GM23248 (cell line): ENCODE measurements around the gene U2AF1L4. TPM values are rescaled to one million over a fixed set of nuclear protein-coding genes. Genes with fewer than 3 reads are reported as not detected.

Experiments used
- DNase-seq: peaks from one replicate; pipeline ENCODE4 v3.0.0-alpha.2; 2015
- H2AFZ ChIP-seq: fragments of 200-600 bp; sonication (generic); 2 replicates; pipeline ENCODE4 v1.6.1; 2016; ENCODE audit warnings: antibody characterized with exemption
- H3F3A ChIP-seq: fragments of 200-600 bp; sonication (generic); 2 replicates; pipeline ENCODE4 v1.6.1; 2016; ENCODE audit warnings: mild to moderate bottlenecking, antibody characterized with exemption, mixed run types; ENCODE audit not compliant: insufficient read depth
- H3K27ac ChIP-seq: fragments of 200-600 bp; sonication (generic); 2 replicates; pipeline ENCODE4 v1.5.1; 2016; ENCODE audit warnings: mild to moderate bottlenecking
- H3K27me3 ChIP-seq: fragments of 200-600 bp; sonication (generic); replicated peaks from 2 replicates; pipeline ENCODE4 v1.6.1; 2016; ENCODE audit warnings: mild to moderate bottlenecking; ENCODE audit not compliant: insufficient read depth
- H3K36me3 ChIP-seq: fragments of 200-600 bp; sonication (generic); 2 replicates; pipeline ENCODE4 v1.6.1; 2016; ENCODE audit warnings: low read depth, mild to moderate bottlenecking
- H3K4me1 ChIP-seq: fragments of 200-600 bp; sonication (generic); 2 replicates; pipeline ENCODE4 v1.6.1; 2016; ENCODE audit warnings: mild to moderate bottlenecking; ENCODE audit not compliant: insufficient read depth
- H3K4me2 ChIP-seq: fragments of 200-600 bp; sonication (generic); one replicate; pipeline ENCODE4 v1.6.1; 2016; ENCODE audit warnings: mild to moderate bottlenecking; ENCODE audit not compliant: unreplicated experiment
- H3K4me3 ChIP-seq: fragments of 200-600 bp; sonication (generic); 2 replicates; pipeline ENCODE4 v1.5.1; 2016; ENCODE audit warnings: mild to moderate bottlenecking
- H3K79me2 ChIP-seq: fragments of 200-600 bp; sonication (generic); 2 replicates; pipeline ENCODE4 v1.6.1; 2016; ENCODE audit warnings: mild to moderate bottlenecking; ENCODE audit not compliant: insufficient read depth
- H3K9ac ChIP-seq: fragments of 200-600 bp; sonication (generic); 2 replicates; pipeline ENCODE4 v1.6.1; 2016; ENCODE audit warnings: mild to moderate bottlenecking
- H3K9me2 ChIP-seq: fragments of 200-600 bp; sonication (generic); 2 replicates; pipeline ENCODE4 v1.6.1; 2016; ENCODE audit warnings: mixed run types, mild to moderate bottlenecking, moderate library complexity; ENCODE audit not compliant: insufficient read depth
- H3K9me3 ChIP-seq: fragments of 200-600 bp; sonication (generic); one replicate; pipeline ENCODE4 v1.6.1; 2017; ENCODE audit warnings: low read depth
- H4K20me1 ChIP-seq: fragments of 200-600 bp; sonication (generic); 2 replicates; pipeline ENCODE4 v1.6.0; 2016; ENCODE audit not compliant: insufficient read depth
- EZH2 ChIP-seq: fragments of 200-600 bp; sonication (generic); IDR thresholded peaks from 2 replicates; pipeline ENCODE4 v1.6.1; 2018; ENCODE audit warnings: antibody characterized with exemption, mild to moderate bottlenecking; ENCODE audit not compliant: insufficient read depth, poor library complexity, severe bottlenecking
- EZH2phosphoT487 ChIP-seq: fragments of 200-600 bp; sonication (generic); IDR thresholded peaks from 2 replicates; pipeline ENCODE4 v1.6.1; 2018; ENCODE audit warnings: antibody characterized with exemption, moderate library complexity, mild to moderate bottlenecking, low read depth; ENCODE audit not compliant: insufficient read depth
- WGBS, 2 experiments: methylation state at CpG; one replicate each; pipeline ENCODE4 v1.1.6; 2015 to 2017; ENCODE audit warnings: low lambda C conversion rate in 2 of 2, low coverage in 1 of 2; ENCODE audit errors: missing lambda C conversion rate in 2 of 2; 5-methylcytosine and 5-hydroxymethylcytosine counted together
- in situ Hi-C: fragments of 300-500 bp; cut with MboI; formaldehyde crosslinking; loops from 2 replicates; pipeline ENCODE4 v1.15.0; 2020
- polyA plus RNA-seq: library from polyadenylated mRNA; unstranded; fragments of >200 nt; fragmentation: Nextera tagmentation; extraction: Ambion mirVana; gene quantifications from 2 replicates; pipeline ENCODE4 v1.2.1, GENCODE V29; 2016
- total RNA-seq: library from RNA; depleted of rRNA; stranded (reverse); fragments of >200 nt; shearing (Covaris generic); gene quantifications from 2 replicates; pipeline ENCODE4 v1.2.3, GENCODE V29; 2014

U2AF1L4 gene
- total and polyA plus RNA-seq, 2 experiments from 2014 or later = 18.8 to 25.3 TPM

DNA sequence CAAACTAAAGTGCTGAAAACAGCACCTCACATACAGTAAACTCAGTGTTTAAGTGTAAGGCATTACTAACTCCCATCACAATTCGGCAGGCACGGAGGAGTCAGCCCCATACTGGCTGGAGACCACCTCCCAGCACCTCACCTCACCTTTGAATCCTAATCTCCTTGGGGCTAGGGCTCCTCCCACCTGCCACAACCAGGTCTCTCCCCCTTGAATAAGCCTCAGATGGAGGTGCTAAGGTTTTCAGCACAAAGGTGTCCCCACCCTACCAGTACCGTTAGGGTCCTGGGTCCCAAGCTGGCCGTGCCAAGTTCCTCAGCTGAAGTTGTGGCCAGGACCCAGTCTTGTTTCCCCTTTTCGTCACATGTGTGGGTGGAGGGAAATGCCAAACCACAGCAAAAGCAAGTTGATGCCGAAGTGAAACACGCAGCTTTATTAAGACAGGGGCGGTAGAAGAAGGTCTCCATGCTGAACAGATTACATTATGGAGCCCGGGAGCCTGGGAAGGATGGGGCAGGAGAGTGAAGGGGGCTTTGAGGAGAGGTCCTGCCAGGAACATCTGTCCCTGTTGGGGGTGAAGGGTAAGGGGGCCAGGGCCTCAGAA is 3.0 kb downstream of the U2AF1L4 start, which contains the start of gene IGFLR1:
IGFLR1 (minus strand) TSS at position 332 of the 604 bp plus-strand sequence. CDS start 1,272 bp downstream, outside the sequence.
- H3F3A ChIP-seq = peaks cover 21% of the 10 kb centered on the region; the same call in 1 of the 2 replicates
- H3K36me3 ChIP-seq = no peaks in the 10 kb centered on the region
- no peaks in the 10 kb centered on the region for H3K27me3 ChIP-seq
- TF ChIP-seq EZH2 = no peak
- no peak for TF ChIP-seq EZH2phosphoT487
- 0 out of 2 replicates have a peak, but pooled peaks cover 9% of the 10 kb centered on the region for H3K4me1 ChIP-seq
- H4K20me1 ChIP-seq = no peaks in the 10 kb centered on the region
- H3K27ac ChIP-seq = no peak within 1 kb of the TSS
- no peaks in the 10 kb centered on the region for H3K9me2 ChIP-seq
- H2AFZ ChIP-seq = no peak within 1 kb of the TSS
- in situ Hi-C loops = no loop called here
- no peak for DNase-seq
- H3K79me2 ChIP-seq = peaks cover 25% of the 10 kb centered on the region
- no peak within 1 kb of the TSS for H3K9ac ChIP-seq
- no peak within 1 kb of the TSS for H3K4me3 ChIP-seq
- no peaks in the 10 kb centered on the region for H3K9me3 ChIP-seq
- no peak within 1 kb of the TSS for H3K4me2 ChIP-seq
- WGBS, 2 experiments = 89% methylated on average over 9 of the region's 9 CpGs

DNA sequence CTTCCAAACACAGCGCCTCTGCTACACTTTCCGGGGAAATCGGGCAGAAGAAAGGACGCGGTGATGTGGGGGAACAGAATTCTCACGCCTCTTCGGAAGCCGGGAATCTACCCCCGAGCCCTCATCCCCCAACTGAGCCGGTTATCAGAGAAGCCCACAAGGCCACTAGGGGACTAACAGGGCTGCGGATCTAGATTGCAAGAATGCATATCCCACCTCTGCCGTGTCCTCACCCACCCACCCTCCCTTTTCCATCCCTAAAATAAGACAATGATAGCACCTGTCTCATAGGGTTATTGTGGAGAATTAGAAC is 4.1 kb downstream of the U2AF1L4 start:
- Histone ChIP-seq H3K9ac (peak overlapping the region; percentile 62), H4K20me1 (no peaks in the 10 kb centered on the region), H3K4me2 (peak overlapping the region; percentile 93), H3K36me3 (no peaks in the 10 kb centered on the region; the same call in 1 of the 2 replicates), H3K4me3 (peak overlapping the region; percentile 83), H3K4me1 (0 out of 2 replicates have a peak, but pooled peaks cover under 1% of the 10 kb centered on the region), H3K79me2 (peaks cover 15% of the 10 kb centered on the region), H3K9me2 (no peaks in the 10 kb centered on the region), H3K27ac (peak overlapping the region; percentile 49), H3K9me3 (no peaks in the 10 kb centered on the region), H3K27me3 (no peaks in the 10 kb centered on the region), H2AFZ (peak overlapping the region; percentile 92), H3F3A (peaks cover 21% of the 10 kb centered on the region; the same call in 1 of the 2 replicates)
- DNase-seq = no peak
- WGBS, 2 experiments = 4% methylated on average over 11 to 12 of the region's 12 CpGs
- no peak for TF ChIP-seq EZH2
- TF ChIP-seq EZH2phosphoT487 = no peak
- in situ Hi-C loops = no loop called here

GRCh38 chr19:35740423-35741202 is 4.6 kb downstream of the U2AF1L4 start:
- no peaks in the 10 kb centered on the region for H3K9me3 ChIP-seq
- no peaks in the 10 kb centered on the region for H4K20me1 ChIP-seq
- H3K4me2 ChIP-seq = peak overlapping the region; percentile 93
- 2% methylated on average over 48 to 62 of the region's 63 CpGs for WGBS, 2 experiments
- peak overlapping the region; percentile 92 for H2AFZ ChIP-seq
- peak overlapping the region; percentile 72 for H3K9ac ChIP-seq
- H3K27me3 ChIP-seq = no peaks in the 10 kb centered on the region
- peaks cover 9% of the 10 kb centered on the region for H3K79me2 ChIP-seq
- peaks cover 21% of the 10 kb centered on the region; the same call in 1 of the 2 replicates for H3F3A ChIP-seq
- peak; percentile 99 for DNase-seq
- in situ Hi-C loops = no loop called here
- peak overlapping the region; percentile 56 for H3K27ac ChIP-seq
- TF ChIP-seq EZH2 (no peak), EZH2phosphoT487 (no peak)
- H3K9me2 ChIP-seq = no peaks in the 10 kb centered on the region
- H3K4me1 ChIP-seq = no peaks in the 10 kb centered on the region
- peak overlapping the region; percentile 83 for H3K4me3 ChIP-seq
- H3K36me3 ChIP-seq = no peaks in the 10 kb centered on the region; the same call in 1 of the 2 replicates

- peak overlapping the region; percentile 56 for H3K27ac ChIP-seq
These were observed 5.2 kb downstream of the U2AF1L4 start for GRCh38 chr19:35740108-35740422.

More at GRCh38 chr19:35740108-35740422, 5.2 kb downstream of the U2AF1L4 start:
- Histone ChIP-seq H3K4me2 (peak overlapping the region; percentile 86), H3K36me3 (no peaks in the 10 kb centered on the region; the same call in 1 of the 2 replicates), H3K9ac (peak overlapping the region; percentile 72), H3K4me3 (peak overlapping the region; percentile 83), H3K9me2 (no peaks in the 10 kb centered on the region), H3K9me3 (no peaks in the 10 kb centered on the region), H3K4me1 (no peaks in the 10 kb centered on the region), H3K27me3 (no peaks in the 10 kb centered on the region), H2AFZ (peak overlapping the region; percentile 79), H4K20me1 (no peaks in the 10 kb centered on the region), H3K79me2 (peaks cover 7% of the 10 kb centered on the region; the same call in 1 of the 2 replicates), H3F3A (peaks cover 21% of the 10 kb centered on the region; the same call in 1 of the 2 replicates)
- WGBS, 2 experiments = 9 to 10% methylated on average over 16 of the region's 16 CpGs
- DNase-seq = no peak
- TF ChIP-seq EZH2phosphoT487 (no peak), EZH2 (no peak)
- in situ Hi-C loops = no loop called here
